ENCODE measurements around the gene NSMCE1. TPM values are rescaled to one million over a fixed set of nuclear protein-coding genes. Genes with fewer than 3 reads are reported as not detected.

NSMCE1 gene
- total and polyA plus RNA-seq, 7 donors = 32.5 to 65.2 (median 51.0) TPM

DNA sequence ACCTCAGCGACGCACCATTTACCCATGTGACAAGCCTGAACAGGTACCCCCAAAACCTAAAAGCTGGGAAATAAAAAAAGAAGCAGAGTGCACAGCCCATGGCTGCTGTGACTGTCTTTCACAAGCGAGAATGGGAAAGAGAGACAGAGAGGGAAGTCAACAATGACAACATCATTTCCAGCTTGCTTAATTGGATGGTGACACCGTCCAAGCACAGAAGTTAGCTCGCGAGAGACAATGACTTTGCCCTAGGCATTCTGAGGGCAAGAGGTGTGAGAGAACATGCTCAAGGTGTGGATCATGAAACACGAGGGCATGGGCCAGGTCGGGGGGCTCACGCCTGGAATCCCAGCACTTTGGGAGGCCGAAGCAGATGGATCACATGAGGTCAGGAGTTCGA lies 19.3 kb upstream of the NSMCE1 start:
- H3K4me3 ChIP-seq = no peak overlapping the region
- WGBS, 2 donors = 91% methylated on average over 11 of the region's 11 CpGs
- no peaks in the 10 kb centered on the region for H3K9me3 ChIP-seq
- no peaks in the 10 kb centered on the region for H3K4me1 ChIP-seq
- no peaks in the 10 kb centered on the region for H3K27me3 ChIP-seq
- TF ChIP-seq EP300 (IDR thresholded peaks at IDR 0.05) = no peak
- no peak for TF ChIP-seq POLR2AphosphoS5 (IDR thresholded peaks at IDR 0.05)
- TF ChIP-seq, protein P1, sequence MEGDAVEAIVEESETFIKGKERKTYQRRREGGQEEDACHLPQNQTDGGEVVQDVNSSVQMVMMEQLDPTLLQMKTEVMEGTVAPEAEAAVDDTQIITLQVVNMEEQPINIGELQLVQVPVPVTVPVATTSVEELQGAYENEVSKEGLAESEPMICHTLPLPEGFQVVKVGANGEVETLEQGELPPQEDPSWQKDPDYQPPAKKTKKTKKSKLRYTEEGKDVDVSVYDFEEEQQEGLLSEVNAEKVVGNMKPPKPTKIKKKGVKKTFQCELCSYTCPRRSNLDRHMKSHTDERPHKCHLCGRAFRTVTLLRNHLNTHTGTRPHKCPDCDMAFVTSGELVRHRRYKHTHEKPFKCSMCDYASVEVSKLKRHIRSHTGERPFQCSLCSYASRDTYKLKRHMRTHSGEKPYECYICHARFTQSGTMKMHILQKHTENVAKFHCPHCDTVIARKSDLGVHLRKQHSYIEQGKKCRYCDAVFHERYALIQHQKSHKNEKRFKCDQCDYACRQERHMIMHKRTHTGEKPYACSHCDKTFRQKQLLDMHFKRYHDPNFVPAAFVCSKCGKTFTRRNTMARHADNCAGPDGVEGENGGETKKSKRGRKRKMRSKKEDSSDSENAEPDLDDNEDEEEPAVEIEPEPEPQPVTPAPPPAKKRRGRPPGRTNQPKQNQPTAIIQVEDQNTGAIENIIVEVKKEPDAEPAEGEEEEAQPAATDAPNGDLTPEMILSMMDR (IDR thresholded peaks at IDR 0.05) = no peak
- no peak for TF ChIP-seq POLR2A (IDR thresholded peaks at IDR 0.05)
- no peak overlapping the region for H3K27ac ChIP-seq
- intact Hi-C loops (cut with DNase I) = no loop called here
- DNase-seq = no peak
- H3K36me3 ChIP-seq = no peaks in the 10 kb centered on the region

- WGBS, 2 donors = 96 to 97% methylated on average over 8 of the region's 8 CpGs
- Histone ChIP-seq H3K27ac (peak overlapping the region in 1 of 4 donors; percentile 48), H3K27me3 (no peaks in the 10 kb centered on the region), H3K9me3 (no peaks in the 10 kb centered on the region), H3K4me3 (no peak overlapping the region), H3K4me1 (no peaks in the 10 kb centered on the region), H3K36me3 (no peaks in the 10 kb centered on the region)
- DNase-seq = no peak
- intact Hi-C loops (cut with DNase I) = no loop called here
- TF ChIP-seq POLR2A (IDR thresholded peaks at IDR 0.05) = no peak
- TF ChIP-seq EP300 (IDR thresholded peaks at IDR 0.05) = no peak
- TF ChIP-seq, protein P1 (IDR thresholded peaks at IDR 0.05) = no peak
- TF ChIP-seq POLR2AphosphoS5 (IDR thresholded peaks at IDR 0.05) = no peak
Observed at GRCh38 chr16:27287051-27287811, 18.7 kb upstream of the NSMCE1 start.

DNA sequence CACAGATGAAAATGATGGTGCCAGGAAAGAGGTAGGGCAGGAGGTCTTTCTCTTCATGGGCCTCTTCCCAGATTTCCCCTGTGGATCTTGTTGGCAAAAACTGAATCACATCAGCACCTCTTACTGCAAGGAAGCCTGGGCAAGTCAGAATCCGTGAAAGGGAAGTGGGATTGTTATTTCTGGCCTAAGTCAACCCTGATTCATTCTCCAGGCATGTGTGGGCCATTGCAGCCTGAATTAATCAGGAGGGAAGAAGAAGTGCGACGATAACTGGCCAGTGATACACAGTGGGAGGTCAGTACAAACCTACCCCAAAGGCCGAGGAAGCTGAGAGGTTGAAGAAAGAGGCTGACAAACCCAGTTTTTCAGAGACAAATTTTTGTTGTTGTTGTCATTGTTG lies 17.9 kb upstream of the NSMCE1 start:
- Histone ChIP-seq H3K9me3 (no peaks in the 10 kb centered on the region), H3K27ac (peak overlapping the region in 1 of 4 donors; percentile 48), H3K4me1 (no peaks in the 10 kb centered on the region), H3K36me3 (no peaks in the 10 kb centered on the region), H3K27me3 (no peaks in the 10 kb centered on the region), H3K4me3 (no peak overlapping the region)
- 61 to 84% methylated on average over 4 of the region's 4 CpGs for WGBS, 2 donors
- TF ChIP-seq POLR2A (IDR thresholded peaks at IDR 0.05) (no peak), EP300 (IDR thresholded peaks at IDR 0.05) (no peak), POLR2AphosphoS5 (IDR thresholded peaks at IDR 0.05) (no peak)
- TF ChIP-seq, protein P1 (IDR thresholded peaks at IDR 0.05) = no peak
- intact Hi-C loops (cut with DNase I) = no loop called here
- no peak for DNase-seq

GRCh38 chr16:27285676-27286196 lies 17.2 kb upstream of the NSMCE1 start:
- TF ChIP-seq, protein P1 (IDR thresholded peaks at IDR 0.05) = no peak
- TF ChIP-seq EP300 (IDR thresholded peaks at IDR 0.05) = no peak
- no peak for TF ChIP-seq POLR2AphosphoS5 (IDR thresholded peaks at IDR 0.05)
- no peak for TF ChIP-seq POLR2A (IDR thresholded peaks at IDR 0.05)
- Histone ChIP-seq H3K4me3 (no peak overlapping the region), H3K4me1 (no peaks in the 10 kb centered on the region), H3K9me3 (no peaks in the 10 kb centered on the region), H3K36me3 (no peaks in the 10 kb centered on the region), H3K27me3 (no peaks in the 10 kb centered on the region), H3K27ac (peak overlapping the region in 1 of 4 donors; percentile 48)
- intact Hi-C loops (cut with DNase I) = no loop called here
- 79 to 87% methylated on average over 6 of the region's 6 CpGs for WGBS, 2 donors
- DNase-seq = no peak
